Thyroid gland (tissue), 4 donors: ENCODE data around the gene LCE1C. TPM values are rescaled to one million over a fixed set of nuclear protein-coding genes. Genes with fewer than 3 reads are reported as not detected.

Experiments
- DNase-seq, 2 donors: peaks; one replicate each; pipeline ENCODE4 v3.0.0-alpha.2; 2019
- H3K27ac ChIP-seq, 3 donors: fragments of 200-600 bp; sonication (generic); 1 replicate in 2 of 3; 2 replicates in 1 of 3; pipeline ENCODE4 v1.5.1; 2016 to 2019; ENCODE audit warnings: mild to moderate bottlenecking in 1 of 3, moderate library complexity in 1 of 3
- H3K27me3 ChIP-seq: fragments of 200-600 bp; sonication (generic); one replicate; pipeline ENCODE4 v1.5.1; 2019
- H3K36me3 ChIP-seq, 2 donors: fragments of 200-600 bp; sonication (generic); one replicate each; pipeline ENCODE4 v1.5.1; 2016 to 2019
- H3K4me1 ChIP-seq, 2 donors: fragments of 200-600 bp; sonication (generic); one replicate each; pipeline ENCODE4 v1.5.1; 2017 to 2019
- H3K4me3 ChIP-seq, 3 donors: fragments of 200-600 bp; sonication (generic); replicated peaks in 1 of 3; 1 replicate in 2 of 3; 2 replicates in 1 of 3; pipeline ENCODE4 v1.5.1; 2016; ENCODE audit warnings: mild to moderate bottlenecking in 1 of 3
- H3K9me3 ChIP-seq: fragments of 200-600 bp; sonication (generic); one replicate; pipeline ENCODE4 v1.5.1; 2017
- POLR2A ChIP-seq, 2 donors: fragments of 450-650 bp; IDR thresholded peaks; one replicate each; pipeline ENCODE4 v1.6.1; 2017; ENCODE audit warnings: antibody characterized with exemption in 2 of 2, mild to moderate bottlenecking in 2 of 2, moderate library complexity in 1 of 2
- WGBS, 2 donors: methylation state at CpG; one replicate each; pipeline ENCODE4 v1.1.5; 2017; 5-methylcytosine and 5-hydroxymethylcytosine counted together
- intact Hi-C: fragments of 100-400 bp; cut with DNase I; formaldehyde crosslinking; loops from one replicate; pipeline ENCODE4 v1.15.1; 2023
- total RNA-seq, 4 donors: library from RNA; depleted of rRNA; stranded (reverse); fragments of >200 nt; gene quantifications; one replicate each; pipeline ENCODE4 v1.2.3, GENCODE V29; 2016
- TF ChIP-seq, protein P1 (sequence below), 6 experiments: fragments of 200-600 bp in 3 of 6; fragments of 450-650 bp in 3 of 6; sonication (generic) in 3 of 6; IDR thresholded peaks; one replicate each; pipeline ENCODE4 v1.5.1; 2016 to 2019; ENCODE audit warnings: antibody characterized with exemption in 6 of 6, mild to moderate bottlenecking in 2 of 6, inconsistent platforms in 1 of 6, moderate library complexity in 1 of 6

LCE1C gene
- total RNA-seq, 4 donors from 2014 or later = not detected

DNA sequence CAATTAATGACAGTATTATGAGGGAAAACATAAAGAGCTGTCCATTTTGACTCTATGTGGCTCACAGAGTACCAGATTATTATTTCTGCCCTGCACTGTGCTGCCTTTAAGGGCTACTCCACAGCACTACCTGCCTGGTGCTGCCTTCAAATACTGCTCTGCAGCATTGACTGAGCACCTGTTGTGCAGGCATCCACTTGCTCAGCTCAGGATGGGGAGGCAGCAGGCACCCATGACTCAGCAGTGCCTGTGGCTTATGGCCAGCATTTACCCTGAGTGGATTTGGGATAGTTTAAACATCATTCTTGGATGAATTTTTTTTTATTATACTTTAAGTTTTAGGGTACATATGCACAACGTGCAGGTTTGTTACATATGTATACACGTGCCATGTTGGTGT is 49.6 kb downstream of the LCE1C start:
- peak in 1 of 2 donors; percentile 31 for DNase-seq
- Histone ChIP-seq H3K27ac (no peak overlapping the region), H3K36me3 (no peaks in the 10 kb centered on the region), H3K4me1 (no peaks in the 10 kb centered on the region), H3K4me3 (no peak overlapping the region), H3K9me3 (no peaks in the 10 kb centered on the region), H3K27me3 (no peaks in the 10 kb centered on the region)
- intact Hi-C loops = no loop called here
- WGBS, 2 donors = 87% methylated on average over 2 of the region's 2 CpGs
- no peak for TF ChIP-seq POLR2A (IDR thresholded peaks at IDR 0.05)
- TF ChIP-seq, protein P1, sequence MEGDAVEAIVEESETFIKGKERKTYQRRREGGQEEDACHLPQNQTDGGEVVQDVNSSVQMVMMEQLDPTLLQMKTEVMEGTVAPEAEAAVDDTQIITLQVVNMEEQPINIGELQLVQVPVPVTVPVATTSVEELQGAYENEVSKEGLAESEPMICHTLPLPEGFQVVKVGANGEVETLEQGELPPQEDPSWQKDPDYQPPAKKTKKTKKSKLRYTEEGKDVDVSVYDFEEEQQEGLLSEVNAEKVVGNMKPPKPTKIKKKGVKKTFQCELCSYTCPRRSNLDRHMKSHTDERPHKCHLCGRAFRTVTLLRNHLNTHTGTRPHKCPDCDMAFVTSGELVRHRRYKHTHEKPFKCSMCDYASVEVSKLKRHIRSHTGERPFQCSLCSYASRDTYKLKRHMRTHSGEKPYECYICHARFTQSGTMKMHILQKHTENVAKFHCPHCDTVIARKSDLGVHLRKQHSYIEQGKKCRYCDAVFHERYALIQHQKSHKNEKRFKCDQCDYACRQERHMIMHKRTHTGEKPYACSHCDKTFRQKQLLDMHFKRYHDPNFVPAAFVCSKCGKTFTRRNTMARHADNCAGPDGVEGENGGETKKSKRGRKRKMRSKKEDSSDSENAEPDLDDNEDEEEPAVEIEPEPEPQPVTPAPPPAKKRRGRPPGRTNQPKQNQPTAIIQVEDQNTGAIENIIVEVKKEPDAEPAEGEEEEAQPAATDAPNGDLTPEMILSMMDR (IDR thresholded peaks at IDR 0.05) = no peak

Other genes starting within 250 kb of the LCE1C start
- gene LCE3E, start 239.9 kb downstream of the LCE1C start, total RNA-seq = not detected
- gene LCE3D, start 226.1 kb downstream of the LCE1C start, total RNA-seq = not detected
- not detected for gene LCE3C, start 206.4 kb downstream of the LCE1C start, total RNA-seq
- not detected for gene LCE3B, start 192.8 kb downstream of the LCE1C start, total RNA-seq
- not detected for gene LCE3A, start 183.5 kb downstream of the LCE1C start, total RNA-seq
- not detected for gene LCE2D, start 143.3 kb downstream of the LCE1C start, total RNA-seq
- gene LCE2C, start 131.4 kb downstream of the LCE1C start, total RNA-seq = 10 to 100 TPM in 1 of 4 donors, not detected in 3; 17.6 TPM
- not detected for gene LCE2B, start 120.5 kb downstream of the LCE1C start, total RNA-seq
- gene LCE2A, start 108.3 kb downstream of the LCE1C start, total RNA-seq = not detected
- not detected for gene LCE4A, start 98.5 kb downstream of the LCE1C start, total RNA-seq
- not detected for gene KPRP, start 48.6 kb downstream of the LCE1C start, total RNA-seq
- not detected for gene LCE1F, start 31.5 kb downstream of the LCE1C start, total RNA-seq
- gene LCE1E, start 20.4 kb downstream of the LCE1C start, total RNA-seq = not detected
- not detected for gene LCE1D, start 9.9 kb downstream of the LCE1C start, total RNA-seq
- not detected for gene LCE1B, start 5.3 kb upstream of the LCE1C start, total RNA-seq
- gene LCE1A, start 20.8 kb upstream of the LCE1C start, total RNA-seq = not detected
- gene LCE6A, start 36.2 kb upstream of the LCE1C start, total RNA-seq = not detected
- not detected for gene LCE7A, start 53.3 kb upstream of the LCE1C start, total RNA-seq
- 1 to 10 TPM in 1 of 4 donors, not detected in 3; 2.6 TPM for gene SMCP, start 71.7 kb upstream of the LCE1C start, total RNA-seq
- not detected for gene IVL, start 101.9 kb upstream of the LCE1C start, total RNA-seq
- not detected for gene SPRR5, start 140.6 kb upstream of the LCE1C start, total RNA-seq
- gene SPRR4, start 164.0 kb upstream of the LCE1C start, total RNA-seq = not detected
- gene SPRR1A, start 177.4 kb upstream of the LCE1C start, total RNA-seq = not detected
- not detected for gene SPRR3, start 195.1 kb upstream of the LCE1C start, total RNA-seq
- gene SPRR1B, start 224.6 kb upstream of the LCE1C start, total RNA-seq = not detected
- gene SPRR2D, start 234.5 kb upstream of the LCE1C start, total RNA-seq = not detected